PC-3 (cell line): ENCODE data around the gene C1orf115. TPM values are rescaled to one million over a fixed set of nuclear protein-coding genes. Genes with fewer than 3 reads are reported as not detected.

Experiments
- ATAC-seq: fragments of 200-7000 bp; cut with Tn5 transposase; 2 replicates; pipeline ENCODE4 v1.9.1; 2020; ENCODE audit warnings: mild to moderate bottlenecking, moderate library complexity
- BruUV-seq: library from RNA; stranded (reverse); fragments of 400-500 nt; replicated peaks from 2 replicates; lab custom pipeline; 2021; lab: Mats Ljungman, UMichigan
- CTCF ChIA-PET: fragments of 300-600 bp; sonication (Branson Sonifier 250); formaldehyde crosslinking; loops from one replicate; lab custom pipeline; 2022; ENCODE audit warnings: antibody characterized with exemption; lab: Charles Lee
- POLR2A ChIA-PET: fragments of 300-600 bp; sonication (Branson Sonifier 250); formaldehyde crosslinking; loops from one replicate; lab custom pipeline; 2022; ENCODE audit warnings: antibody characterized with exemption; ENCODE audit not compliant: unreplicated experiment; lab: Charles Lee
- DNase-seq: peaks from one replicate; pipeline ENCODE4 v3.0.0-alpha.2; 2015
- H2AFZ ChIP-seq: fragments of 300-600 bp; sonication (generic); 2 replicates; pipeline ENCODE4 v1.6.0; 2016; ENCODE audit warnings: antibody characterized with exemption, low read length
- H3F3A ChIP-seq: fragments of 300-600 bp; sonication (generic); one replicate; pipeline ENCODE4 v1.6.0; 2017; ENCODE audit warnings: antibody characterized with exemption, low read length, control low read depth, mild to moderate bottlenecking; ENCODE audit not compliant: unreplicated experiment
- H3K27ac ChIP-seq: fragments of 300-600 bp; sonication (generic); 2 replicates; pipeline ENCODE4 v1.5.1; 2016; ENCODE audit warnings: mild to moderate bottlenecking, low read length
- H3K27me3 ChIP-seq: fragments of 300-600 bp; sonication (generic); 2 replicates; pipeline ENCODE4 v1.6.1; 2016; ENCODE audit warnings: low read length, mixed read lengths
- H3K36me3 ChIP-seq: fragments of 300-600 bp; sonication (generic); 2 replicates; pipeline ENCODE4 v1.6.1; 2016; ENCODE audit warnings: low read depth, mixed run types, low read length, mixed read lengths
- H3K4me1 ChIP-seq: fragments of 300-600 bp; sonication (generic); 2 replicates; pipeline ENCODE4 v1.5.1; 2016; ENCODE audit warnings: low read length; ENCODE audit not compliant: insufficient read depth
- H3K4me2 ChIP-seq: fragments of 300-600 bp; sonication (generic); 2 replicates; pipeline ENCODE4 v1.6.0; 2016; ENCODE audit warnings: low read length
- H3K4me3 ChIP-seq: fragments of 300-600 bp; sonication (generic); 2 replicates; pipeline ENCODE4 v1.5.1; 2016; ENCODE audit warnings: mild to moderate bottlenecking, low read length, mixed read lengths
- H3K79me2 ChIP-seq: fragments of 300-600 bp; sonication (generic); 2 replicates; pipeline ENCODE4 v1.6.1; 2017; ENCODE audit warnings: low read length, mixed read lengths
- H3K9ac ChIP-seq: fragments of 300-600 bp; sonication (generic); 2 replicates; pipeline ENCODE4 v1.6.0; 2016; ENCODE audit warnings: mild to moderate bottlenecking, low read length
- H3K9me2 ChIP-seq: fragments of 300-600 bp; sonication (generic); replicated peaks from 2 replicates; pipeline ENCODE4 v1.6.1; 2016; ENCODE audit warnings: mixed run types, low read length, mixed read lengths
- H3K9me3 ChIP-seq: fragments of 300-600 bp; sonication (generic); 2 replicates; pipeline ENCODE4 v1.6.1; 2016; ENCODE audit warnings: low read length, mixed read lengths
- H4K20me1 ChIP-seq: fragments of 300-600 bp; sonication (generic); 2 replicates; pipeline ENCODE4 v1.6.1; 2016; ENCODE audit warnings: low read length, mixed read lengths
- EZH2 ChIP-seq: fragments of 300-600 bp; sonication (generic); IDR thresholded peaks from one replicate; pipeline ENCODE4 v1.6.1; 2017; ENCODE audit warnings: antibody characterized with exemption, mild to moderate bottlenecking, low read length; ENCODE audit not compliant: unreplicated experiment
- EZH2phosphoT487 ChIP-seq: fragments of 300-600 bp; sonication (generic); IDR thresholded peaks from 2 replicates; pipeline ENCODE4 v1.6.1; 2018; ENCODE audit warnings: mild to moderate bottlenecking, antibody characterized with exemption, low read length, borderline replicate concordance
- intact Hi-C: fragments of 100-400 bp; cut with micrococcal nuclease; formaldehyde crosslinking; loops from 2 replicates; pipeline ENCODE4 v1.9.0; 2023
- total RNA-seq: library from RNA; depleted of rRNA; stranded (reverse); fragments of >200 nt; gene quantifications from 2 replicates; pipeline ENCODE4 v1.2.3, GENCODE V29; 2014
- TF ChIP-seq, protein P1 (sequence below): fragments of 300-600 bp; sonication (generic); conservative IDR thresholded peaks from 2 replicates; pipeline ENCODE4 v1.5.1; 2017; ENCODE audit warnings: antibody characterized with exemption, low read depth, mild to moderate bottlenecking, low read length

C1orf115 gene
- total RNA-seq, 1 experiment from 2014 or later, result 5.9 TPM

GRCh38 chr1:220741349-220741748 lies 51.2 kb downstream of the C1orf115 start:
- ATAC-seq (no peak), DNase-seq (no peak)
- no peaks in the 10 kb centered on the region for H3K4me1 ChIP-seq
- H3F3A ChIP-seq, result no peaks in the 10 kb centered on the region
- TF ChIP-seq EZH2 (no peak), EZH2phosphoT487 (no peak)
- TF ChIP-seq, protein P1, sequence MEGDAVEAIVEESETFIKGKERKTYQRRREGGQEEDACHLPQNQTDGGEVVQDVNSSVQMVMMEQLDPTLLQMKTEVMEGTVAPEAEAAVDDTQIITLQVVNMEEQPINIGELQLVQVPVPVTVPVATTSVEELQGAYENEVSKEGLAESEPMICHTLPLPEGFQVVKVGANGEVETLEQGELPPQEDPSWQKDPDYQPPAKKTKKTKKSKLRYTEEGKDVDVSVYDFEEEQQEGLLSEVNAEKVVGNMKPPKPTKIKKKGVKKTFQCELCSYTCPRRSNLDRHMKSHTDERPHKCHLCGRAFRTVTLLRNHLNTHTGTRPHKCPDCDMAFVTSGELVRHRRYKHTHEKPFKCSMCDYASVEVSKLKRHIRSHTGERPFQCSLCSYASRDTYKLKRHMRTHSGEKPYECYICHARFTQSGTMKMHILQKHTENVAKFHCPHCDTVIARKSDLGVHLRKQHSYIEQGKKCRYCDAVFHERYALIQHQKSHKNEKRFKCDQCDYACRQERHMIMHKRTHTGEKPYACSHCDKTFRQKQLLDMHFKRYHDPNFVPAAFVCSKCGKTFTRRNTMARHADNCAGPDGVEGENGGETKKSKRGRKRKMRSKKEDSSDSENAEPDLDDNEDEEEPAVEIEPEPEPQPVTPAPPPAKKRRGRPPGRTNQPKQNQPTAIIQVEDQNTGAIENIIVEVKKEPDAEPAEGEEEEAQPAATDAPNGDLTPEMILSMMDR, result no peak
- H3K4me3 ChIP-seq, result no peak overlapping the region
- H3K79me2 ChIP-seq, result no peaks in the 10 kb centered on the region
- intact Hi-C loops, result no loop called here
- no peak overlapping the region for H2AFZ ChIP-seq
- H3K9ac ChIP-seq, result no peak overlapping the region
- H3K9me3 ChIP-seq, result no peaks in the 10 kb centered on the region
- no peaks in the 10 kb centered on the region for H4K20me1 ChIP-seq
- H3K27ac ChIP-seq, result no peak overlapping the region
- BruUV-seq, result no TSS peak
- no peaks in the 10 kb centered on the region for H3K27me3 ChIP-seq
- ChIA-PET POLR2A (no interaction called here), CTCF (no interaction called here)
- no peaks in the 10 kb centered on the region for H3K36me3 ChIP-seq
- no peak overlapping the region for H3K4me2 ChIP-seq
- H3K9me2 ChIP-seq, result no peaks in the 10 kb centered on the region

- H3K9me3 ChIP-seq, result no peaks in the 10 kb centered on the region
- no peak overlapping the region for H3K4me2 ChIP-seq
- no peaks in the 10 kb centered on the region for H3K9me2 ChIP-seq
- POLR2A ChIA-PET, result no interaction called here
- BruUV-seq, result no TSS peak
- no peak for ATAC-seq
- H3F3A ChIP-seq, result no peaks in the 10 kb centered on the region
- H3K4me1 ChIP-seq, result no peaks in the 10 kb centered on the region
- H3K36me3 ChIP-seq, result no peaks in the 10 kb centered on the region
- H3K27ac ChIP-seq, result no peak overlapping the region
- H3K27me3 ChIP-seq, result no peaks in the 10 kb centered on the region
- CTCF ChIA-PET, result no interaction called here
- TF ChIP-seq EZH2 (no peak), EZH2phosphoT487 (no peak)
- TF ChIP-seq, protein P1, result no peak
- no peak overlapping the region for H3K4me3 ChIP-seq
- no peak for DNase-seq
- H3K79me2 ChIP-seq, result no peaks in the 10 kb centered on the region
- intact Hi-C loops, result no loop called here
- H2AFZ ChIP-seq, result no peak overlapping the region
- H3K9ac ChIP-seq, result no peak overlapping the region
- H4K20me1 ChIP-seq, result no peaks in the 10 kb centered on the region
These were observed 51.7 kb downstream of the C1orf115 start for GRCh38 chr1:220741825-220742224.

GRCh38 chr1:220742520-220742919 lies 52.4 kb downstream of the C1orf115 start:
- Histone ChIP-seq H3K4me2 (no peak overlapping the region), H3F3A (no peaks in the 10 kb centered on the region), H3K4me1 (peaks cover 6% of the 10 kb centered on the region), H3K27me3 (no peaks in the 10 kb centered on the region), H4K20me1 (no peaks in the 10 kb centered on the region), H3K79me2 (no peaks in the 10 kb centered on the region), H3K27ac (no peak overlapping the region), H3K9ac (no peak overlapping the region), H3K36me3 (no peaks in the 10 kb centered on the region), H3K9me3 (no peaks in the 10 kb centered on the region), H2AFZ (no peak overlapping the region), H3K9me2 (no peaks in the 10 kb centered on the region), H3K4me3 (no peak overlapping the region)
- no peak for ATAC-seq
- intact Hi-C loops, result no loop called here
- no peak for TF ChIP-seq EZH2phosphoT487
- no peak for TF ChIP-seq EZH2
- TF ChIP-seq, protein P1, result no peak
- no peak for DNase-seq
- POLR2A ChIA-PET, result no interaction called here
- CTCF ChIA-PET, result no interaction called here
- no TSS peak for BruUV-seq
